ENCODE measurements around the gene CDK11B. TPM values are rescaled to one million over a fixed set of nuclear protein-coding genes. Genes with fewer than 3 reads are reported as not detected.
"Not testable (repeated sequence)": the region's sequence is repeated elsewhere in the genome, so short reads cannot be mapped to it uniquely, and the experiment has no call there.

CDK11B gene
- total RNA-seq, 1 experiment from 2014 or later, result 14.8 TPM

DNA sequence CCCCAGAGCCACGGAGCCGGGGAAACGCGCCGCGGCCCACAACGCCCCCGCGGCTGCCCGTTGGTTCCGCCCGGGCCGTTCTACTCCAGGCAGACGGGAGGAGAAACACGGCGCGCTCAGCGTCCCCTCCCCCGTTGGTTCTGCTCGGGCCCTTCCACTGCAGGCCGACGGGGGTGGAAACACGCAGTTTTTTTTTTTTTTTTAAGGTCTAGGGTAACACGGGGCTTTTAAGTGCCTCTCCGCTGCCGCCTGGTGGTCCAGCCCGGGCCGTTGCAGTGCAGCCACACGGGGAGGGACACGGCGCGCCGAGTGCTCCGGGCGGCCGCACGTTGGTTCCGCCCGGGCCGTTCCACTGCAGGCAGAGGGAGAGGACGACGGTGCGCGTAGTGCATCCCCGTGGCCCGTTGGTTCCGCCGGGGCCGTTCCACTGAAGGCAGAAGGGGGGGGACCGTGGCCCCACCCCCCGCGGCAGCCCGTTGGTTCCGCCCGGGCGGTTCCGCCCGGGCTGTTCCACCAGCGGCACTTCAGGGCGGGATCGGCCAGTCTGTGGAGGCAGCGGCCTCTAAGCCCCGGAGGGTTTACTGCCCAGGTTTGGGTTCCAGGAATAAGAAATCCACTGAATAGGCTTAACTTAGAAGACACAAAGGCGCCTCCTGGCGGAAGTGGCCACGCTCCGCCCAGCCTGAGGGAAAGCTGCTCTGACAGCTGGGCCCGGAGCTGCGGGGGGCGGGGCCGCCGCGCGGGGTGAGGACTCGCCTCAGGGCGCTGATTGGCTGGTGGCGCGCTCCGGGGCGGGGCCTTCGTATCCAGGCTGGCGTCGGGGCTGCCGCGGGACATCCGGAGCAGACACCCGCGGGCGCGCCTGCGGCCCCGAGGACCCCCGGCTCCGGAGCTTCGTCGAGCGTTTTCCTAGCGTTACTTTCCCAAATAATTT, 34.2 kb upstream of the CDK11B start, which contains the start of gene SLC35E2B:
Gene SLC35E2B, minus strand, starts transcription at position 82 of the 934 bp plus-strand sequence. CDS start 16,096 bp downstream, outside the sequence.
- H3K36me3 ChIP-seq; H3K27me3 ChIP-seq (replicated peaks); H3K4me1 ChIP-seq (replicated peaks); H3K9me3 ChIP-seq (replicated peaks): not testable (repeated sequence)
- peak; percentile 94 to 98 for DNase-seq (ENCODE audit: low read depth in 1 of 2, low spot score in 2 of 2)
- peak within 1 kb of the TSS; percentile 36 for H3K4me3 ChIP-seq
- peak within 1 kb of the TSS; percentile 72 for H3K27ac ChIP-seq

DNA sequence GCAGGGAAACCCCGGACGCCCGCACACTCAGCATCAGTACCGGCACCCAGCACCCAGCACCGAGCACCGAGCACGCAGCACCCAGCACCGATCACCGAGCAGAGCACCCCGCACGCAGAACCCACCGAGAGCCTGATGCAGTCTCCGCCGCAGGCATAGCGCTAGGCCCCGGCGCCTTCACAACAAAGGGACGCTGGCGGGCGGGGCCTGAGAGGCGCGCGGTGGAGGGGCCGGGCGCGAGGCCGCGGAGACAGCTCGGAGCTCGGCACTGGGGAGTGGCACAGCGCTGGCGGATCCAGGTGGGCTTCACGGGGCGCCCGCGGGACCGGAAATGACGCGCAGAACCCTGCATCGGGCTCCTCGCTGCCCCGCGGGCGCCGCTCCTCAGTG, 33.5 kb upstream of the CDK11B start:
- peak overlapping the region; percentile 36 for H3K4me3 ChIP-seq
- peak; percentile 65 to 69 for DNase-seq (ENCODE audit: low read depth in 1 of 2, low spot score in 2 of 2)
- not testable (repeated sequence) for H3K9me3 ChIP-seq (replicated peaks); H3K27me3 ChIP-seq (replicated peaks); H3K4me1 ChIP-seq (replicated peaks); H3K36me3 ChIP-seq
- H3K27ac ChIP-seq, result peak overlapping the region; percentile 72

DNA sequence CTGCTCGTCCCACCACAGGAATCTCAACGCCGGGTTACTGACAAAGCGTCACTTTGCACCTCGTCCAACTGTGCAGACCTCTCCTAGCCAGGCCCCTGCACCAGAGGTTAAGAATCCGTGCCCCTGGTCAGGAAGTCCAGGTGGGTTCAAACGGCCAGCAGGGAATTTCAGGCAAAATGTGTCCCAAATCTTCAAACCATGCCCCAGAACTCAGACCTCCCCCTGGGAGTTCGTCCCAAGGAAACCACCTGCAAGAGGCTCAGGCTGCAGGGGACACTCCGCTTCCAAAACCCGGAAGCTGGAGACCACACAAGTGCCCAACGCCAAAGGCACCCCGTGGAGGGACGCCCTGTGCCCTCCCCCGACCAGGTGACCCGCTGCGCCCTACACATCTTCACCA, 32.6 kb upstream of the CDK11B start:
- DNase-seq (ENCODE audit: low read depth in 1 of 2, low spot score in 2 of 2); H3K4me3 ChIP-seq; H3K9me3 ChIP-seq (replicated peaks); H3K27ac ChIP-seq; H3K27me3 ChIP-seq (replicated peaks); H3K36me3 ChIP-seq: not testable (repeated sequence)
- peaks cover 11% of the 10 kb centered on the region for H3K4me1 ChIP-seq (replicated peaks)

DNA sequence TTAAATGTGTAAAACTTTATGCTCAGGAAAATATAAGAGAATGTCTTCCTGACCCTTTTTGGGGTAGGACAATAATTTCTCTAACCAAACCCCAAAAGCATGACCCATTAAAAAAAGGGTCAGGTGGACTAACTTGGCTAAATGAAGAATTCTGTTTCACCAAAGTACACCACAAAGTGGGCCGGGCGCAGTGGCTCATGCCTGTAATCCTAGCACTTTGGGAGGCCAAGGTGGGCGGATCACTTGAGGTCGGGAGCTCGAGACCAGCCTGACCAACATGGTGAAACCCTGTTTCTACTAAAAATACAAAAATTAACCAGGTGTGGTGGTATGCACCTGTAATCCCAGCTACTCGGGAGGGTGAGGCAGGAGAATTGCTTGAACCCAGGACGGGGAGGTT, 30.7 kb upstream of the CDK11B start:
- peaks cover 18% of the 10 kb centered on the region for H3K4me1 ChIP-seq (replicated peaks)
- not testable (repeated sequence) for H3K9me3 ChIP-seq (replicated peaks); H3K27me3 ChIP-seq (replicated peaks); H3K4me3 ChIP-seq; H3K27ac ChIP-seq; H3K36me3 ChIP-seq
- peak in 1 of 2 experiments; percentile 16 for DNase-seq (ENCODE audit: low read depth in 1 of 2, low spot score in 2 of 2)

DNA sequence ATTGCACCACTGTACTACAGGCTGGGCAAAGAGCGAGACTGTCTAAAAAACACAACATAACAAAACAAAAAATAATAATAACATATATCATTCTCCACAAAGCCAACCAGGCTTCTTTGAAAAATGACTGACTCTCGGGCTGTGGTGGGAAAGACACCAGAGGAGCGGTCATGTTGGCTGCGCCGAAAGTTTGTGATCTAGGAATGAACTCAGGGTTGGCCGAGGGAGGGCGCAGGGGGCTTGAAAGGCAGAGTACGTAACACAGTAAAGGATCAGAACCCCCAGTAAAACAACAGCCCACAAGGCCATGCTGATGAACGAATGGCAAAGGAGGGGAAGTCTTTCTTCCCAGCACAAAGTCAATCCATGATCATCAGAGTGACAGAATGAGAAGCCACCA, 29.0 kb upstream of the CDK11B start:
- Histone ChIP-seq H3K9me3 (replicated peaks) (no peaks in the 10 kb centered on the region), H3K27me3 (replicated peaks) (no peaks in the 10 kb centered on the region), H3K36me3 (peaks cover 7% of the 10 kb centered on the region; the same call in 1 of the 2 replicates), H3K27ac (no peak overlapping the region), H3K4me1 (replicated peaks) (peaks cover 15% of the 10 kb centered on the region), H3K4me3 (no peak overlapping the region)
- peak in 1 of 2 experiments; percentile 38 for DNase-seq (ENCODE audit: low read depth in 1 of 2, low spot score in 2 of 2)

DNA sequence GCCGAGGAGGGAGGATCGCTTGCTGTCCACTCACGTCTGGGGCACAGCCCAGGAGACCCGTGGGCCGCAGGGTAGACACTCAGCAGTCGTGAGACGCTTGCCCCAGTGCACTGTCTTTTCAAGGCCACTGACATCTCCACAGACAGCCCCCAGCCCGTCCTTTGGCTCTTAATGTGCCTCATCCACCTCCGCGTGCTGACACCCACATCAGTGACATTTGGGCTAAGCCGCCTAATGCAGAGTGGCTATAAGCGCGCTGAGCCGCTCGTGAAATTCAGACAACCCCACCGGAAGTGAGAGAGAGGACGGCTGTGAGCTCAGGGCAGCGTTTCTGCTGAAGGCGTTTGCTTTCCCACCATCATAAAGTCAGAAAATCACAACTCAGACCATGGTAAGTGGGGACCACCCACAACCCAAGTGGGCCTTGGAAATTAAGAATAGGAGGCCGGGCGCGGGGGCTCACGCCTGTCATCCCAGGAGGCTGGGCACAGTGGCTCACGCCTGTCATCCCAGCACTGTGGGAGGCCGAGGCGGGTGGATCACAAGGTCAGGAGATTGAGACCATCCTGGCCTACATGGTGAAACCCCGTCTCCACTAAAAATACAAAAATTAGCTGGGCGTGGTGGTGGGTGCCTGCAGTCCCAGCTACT, 25.4 kb upstream of the CDK11B start:
- H3K4me3 ChIP-seq, result no peak overlapping the region
- peak in 1 of 2 experiments; percentile 42 for DNase-seq (ENCODE audit: low read depth in 1 of 2, low spot score in 2 of 2)
- H3K27me3 ChIP-seq (replicated peaks), result no peaks in the 10 kb centered on the region
- H3K4me1 ChIP-seq (replicated peaks), result peaks cover 15% of the 10 kb centered on the region
- H3K27ac ChIP-seq, result no peak overlapping the region
- peaks cover 7% of the 10 kb centered on the region; the same call in 1 of the 2 replicates for H3K36me3 ChIP-seq
- H3K9me3 ChIP-seq (replicated peaks), result no peaks in the 10 kb centered on the region

DNA sequence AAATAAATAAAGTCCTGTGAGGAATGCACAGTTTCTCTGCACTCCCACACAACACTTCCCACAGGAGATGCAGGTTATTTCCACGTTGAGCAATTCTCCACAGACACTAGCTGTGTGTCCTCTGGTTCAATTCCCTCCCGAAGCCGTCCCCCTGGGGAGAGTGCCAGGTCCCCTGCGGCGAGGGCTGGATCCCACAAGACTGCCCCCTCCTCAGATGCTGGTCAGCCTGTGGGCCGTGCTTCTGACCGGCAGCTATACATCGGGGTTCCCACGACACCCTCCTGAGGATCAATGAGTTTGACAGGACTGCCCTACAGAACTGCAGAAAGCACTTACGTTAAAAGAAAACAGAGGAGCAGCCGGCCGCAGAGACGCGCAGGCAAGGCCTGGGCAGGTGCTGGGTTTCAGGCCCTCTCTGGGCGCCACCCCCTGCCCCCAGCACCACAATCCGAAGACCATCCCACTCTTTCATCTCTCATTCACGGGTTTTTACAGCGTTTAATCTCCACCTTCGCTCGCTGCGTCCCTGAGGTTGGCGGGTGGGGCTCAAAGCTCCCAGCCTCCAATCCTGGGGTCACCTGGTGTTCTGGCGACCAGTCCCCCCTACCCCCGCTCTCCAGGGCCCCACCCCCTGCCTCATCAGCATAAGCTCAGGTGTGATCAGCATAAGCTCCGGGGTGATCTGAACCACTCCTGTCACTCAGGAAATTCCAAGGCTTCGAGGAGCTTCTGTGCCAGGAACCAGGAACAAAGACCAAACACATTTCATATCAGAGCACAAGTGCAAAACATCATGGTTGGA, 24.5 kb upstream of the CDK11B start:
- H3K4me1 ChIP-seq (replicated peaks), result peaks cover 23% of the 10 kb centered on the region
- H3K27me3 ChIP-seq (replicated peaks), result no peaks in the 10 kb centered on the region
- H3K27ac ChIP-seq, result no peak overlapping the region
- H3K9me3 ChIP-seq (replicated peaks), result no peaks in the 10 kb centered on the region
- DNase-seq (ENCODE audit: low read depth in 1 of 2, low spot score in 2 of 2), result peak in 1 of 2 experiments; percentile 35
- H3K4me3 ChIP-seq, result no peak overlapping the region
- peaks cover 7% of the 10 kb centered on the region; the same call in 1 of the 2 replicates for H3K36me3 ChIP-seq

DNA sequence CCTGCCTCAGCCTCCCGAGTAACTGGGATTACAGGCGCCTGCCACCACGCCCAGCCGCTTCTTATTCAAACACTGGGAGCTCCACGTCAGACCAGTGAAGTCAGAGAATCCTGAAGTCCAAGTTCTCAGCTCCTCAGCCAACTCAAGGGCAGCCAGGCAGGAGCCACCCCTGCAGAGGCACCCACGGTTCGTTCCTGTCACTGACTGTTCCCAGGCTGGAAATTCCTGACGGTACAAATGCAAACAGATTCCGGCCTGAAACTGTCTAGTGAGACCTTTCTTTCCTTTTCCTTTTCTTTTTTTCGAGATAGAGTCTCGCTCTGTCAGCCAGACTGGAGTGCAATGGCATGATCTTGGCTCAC, 22.1 kb upstream of the CDK11B start:
- Histone ChIP-seq H3K9me3 (replicated peaks) (no peaks in the 10 kb centered on the region), H3K4me3 (no peak overlapping the region), H3K36me3 (peaks cover 11% of the 10 kb centered on the region), H3K27me3 (replicated peaks) (no peaks in the 10 kb centered on the region), H3K4me1 (replicated peaks) (peaks cover 13% of the 10 kb centered on the region), H3K27ac (no peak overlapping the region)
- DNase-seq (ENCODE audit: low read depth in 1 of 2, low spot score in 2 of 2), result peak in 1 of 2 experiments; percentile 25

DNA sequence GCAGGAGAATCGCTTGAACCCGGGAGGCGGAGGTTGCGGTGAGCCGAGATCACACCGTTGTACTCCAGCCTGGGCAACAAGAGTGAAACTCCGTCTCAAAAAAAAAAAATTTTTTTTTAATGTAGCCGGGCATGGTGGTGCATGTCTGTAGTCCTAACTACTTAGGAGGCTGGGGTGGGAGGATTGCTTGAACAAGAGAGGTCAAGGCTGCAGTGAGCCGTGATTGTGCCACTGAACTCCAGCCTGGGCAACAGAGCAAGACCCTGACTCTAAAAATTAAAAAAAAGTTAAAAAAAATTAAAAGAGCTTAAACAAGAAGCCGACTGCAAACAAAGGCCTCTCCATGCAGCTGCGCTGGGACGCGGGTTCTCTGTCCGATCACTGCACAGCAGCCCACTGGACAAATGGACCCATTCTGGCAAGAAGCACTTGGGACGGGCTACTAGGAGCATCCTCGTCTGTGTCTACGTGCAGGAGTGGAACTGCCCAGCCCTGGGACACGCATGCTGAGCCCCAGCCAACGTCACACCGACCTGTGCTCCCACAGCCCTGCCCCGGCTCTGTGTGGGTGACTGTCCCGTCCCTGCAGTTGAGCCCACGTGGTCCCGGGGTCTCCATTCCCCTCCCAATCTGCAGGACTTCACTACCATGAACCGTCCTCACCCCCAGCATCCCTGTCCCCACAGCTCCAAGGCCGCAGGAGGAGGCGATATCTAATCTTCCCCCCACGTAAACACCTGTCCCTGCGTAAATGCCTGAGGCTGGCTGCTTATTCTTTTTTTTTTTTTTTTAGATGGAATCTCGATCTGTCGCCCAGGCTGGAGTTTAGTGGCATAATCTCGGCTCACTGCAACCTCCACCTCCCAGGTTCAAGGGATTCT, 21.5 kb upstream of the CDK11B start:
- peak in 1 of 2 experiments; percentile 33 for DNase-seq (ENCODE audit: low read depth in 1 of 2, low spot score in 2 of 2)
- H3K9me3 ChIP-seq (replicated peaks), result no peaks in the 10 kb centered on the region
- no peak overlapping the region for H3K27ac ChIP-seq
- peaks cover 10% of the 10 kb centered on the region for H3K4me1 ChIP-seq (replicated peaks)
- peaks cover 7% of the 10 kb centered on the region for H3K36me3 ChIP-seq
- H3K27me3 ChIP-seq (replicated peaks), result no peaks in the 10 kb centered on the region
- H3K4me3 ChIP-seq, result no peak overlapping the region

DNA sequence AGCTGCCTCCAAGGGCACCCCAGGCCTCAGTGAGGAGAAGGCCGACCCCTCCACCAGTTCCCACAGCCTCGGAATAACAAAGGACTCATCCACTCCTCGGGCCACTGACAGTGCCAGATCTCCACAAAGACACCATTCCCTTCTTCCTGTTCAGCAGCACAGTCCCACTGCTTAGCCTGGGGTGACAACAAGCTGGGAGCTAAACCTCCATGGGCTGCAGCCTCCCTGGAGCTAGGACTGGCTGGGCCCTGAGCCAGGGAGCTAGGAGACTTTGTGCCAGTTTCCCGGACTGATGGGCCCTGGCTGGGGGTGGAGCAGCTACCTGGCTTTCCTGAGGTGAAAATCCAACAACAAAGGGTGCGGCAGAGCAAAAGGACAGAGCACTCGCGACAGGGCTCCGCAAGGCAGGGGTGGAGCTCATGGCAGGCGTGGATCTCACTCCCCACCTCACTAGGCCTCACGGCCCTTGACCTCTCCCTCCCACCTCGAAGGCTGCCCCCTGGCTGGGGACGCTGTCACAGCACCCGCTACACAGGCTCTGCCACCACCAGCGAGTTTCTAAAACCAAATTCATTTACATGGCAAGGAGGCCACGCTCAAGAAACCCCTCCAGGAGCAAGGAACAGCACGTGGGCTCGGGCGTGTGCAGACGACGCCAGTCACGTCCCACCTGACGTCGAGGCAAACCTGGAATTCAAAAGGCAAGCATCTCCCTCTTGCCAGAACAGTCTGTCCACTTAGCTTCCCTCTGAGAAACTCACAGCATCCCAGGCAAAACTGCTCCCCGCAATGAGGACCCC, 20.0 kb upstream of the CDK11B start:
- no peaks in the 10 kb centered on the region for H3K27me3 ChIP-seq (replicated peaks)
- no peak overlapping the region for H3K4me3 ChIP-seq
- H3K27ac ChIP-seq, result no peak overlapping the region
- peak in 1 of 2 experiments; percentile 43 for DNase-seq (ENCODE audit: low read depth in 1 of 2, low spot score in 2 of 2)
- H3K4me1 ChIP-seq (replicated peaks), result peaks cover 10% of the 10 kb centered on the region
- H3K9me3 ChIP-seq (replicated peaks), result no peaks in the 10 kb centered on the region
- H3K36me3 ChIP-seq, result peaks cover 5% of the 10 kb centered on the region

DNA sequence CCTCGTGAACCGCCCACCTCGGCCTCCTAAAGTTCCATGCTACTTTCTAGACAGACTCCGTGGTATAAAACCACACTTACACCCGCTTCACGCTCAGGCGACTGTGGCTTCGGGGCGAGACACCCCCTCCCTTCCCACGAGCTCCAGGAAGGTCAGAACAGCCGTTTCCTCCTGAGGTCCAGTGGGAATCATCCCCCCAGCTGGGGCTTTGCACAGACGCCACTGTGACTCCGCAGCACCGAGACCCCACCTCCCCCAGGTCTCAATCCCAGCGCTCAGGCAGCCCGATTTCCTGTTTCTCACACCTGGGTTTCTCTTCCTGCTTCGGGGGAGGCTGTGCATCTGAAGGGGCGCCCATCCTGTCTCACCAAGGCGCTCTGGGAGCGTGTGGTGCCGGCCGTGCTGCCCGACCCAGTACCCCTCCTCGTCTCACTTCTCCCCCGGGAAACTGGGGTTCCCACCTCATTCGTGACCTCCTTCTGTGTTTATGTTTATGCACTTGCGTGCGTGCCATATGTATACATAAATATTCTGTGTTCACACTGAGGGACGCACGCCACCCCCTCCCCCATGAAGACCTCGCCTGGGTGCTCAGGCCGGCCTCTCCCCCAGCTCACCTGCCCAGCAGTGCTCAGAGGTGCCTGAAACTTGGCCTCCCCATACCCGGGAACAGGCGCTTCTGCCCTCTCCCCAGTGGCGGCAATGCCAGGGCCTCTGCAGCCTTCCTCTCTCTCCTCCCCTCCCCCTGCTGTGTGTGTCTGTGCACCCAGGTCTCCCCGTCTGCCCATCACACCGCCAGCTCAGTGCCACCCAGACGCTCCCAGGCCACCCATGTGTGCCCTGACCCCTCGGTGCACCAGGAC, 19.1 kb upstream of the CDK11B start:
- Histone ChIP-seq H3K36me3 (peaks cover 4% of the 10 kb centered on the region; the same call in 1 of the 2 replicates), H3K27me3 (replicated peaks) (no peaks in the 10 kb centered on the region), H3K4me1 (replicated peaks) (peaks cover 10% of the 10 kb centered on the region), H3K27ac (no peak overlapping the region), H3K9me3 (replicated peaks) (no peaks in the 10 kb centered on the region), H3K4me3 (no peak overlapping the region)
- DNase-seq (ENCODE audit: low read depth in 1 of 2, low spot score in 2 of 2), result peak in 1 of 2 experiments; percentile 41
